Mesendoderm (in vitro differentiated cells): ENCODE results near the gene PIGQ.
A peak's percentile ranks its signal among the peaks of the same experiment; 100 is the strongest.

ENCODE experiments used
- DNase-seq: peaks from one replicate; pipeline ENCODE4 v3.0.0; 2013
- H2AK5ac ChIP-seq: 2 replicates; pipeline ENCODE4 v1.6.1; 2013; ENCODE audit warnings: low read length, inconsistent platforms
- H2BK120ac ChIP-seq: 2 replicates; pipeline ENCODE4 v1.6.1; 2013; ENCODE audit warnings: low read depth, mild to moderate bottlenecking, low read length, moderate library complexity, mixed read lengths
- H2BK15ac ChIP-seq: replicated peaks from 2 replicates; pipeline ENCODE4 v1.6.1; 2013; ENCODE audit warnings: low read depth, mild to moderate bottlenecking, moderate library complexity
- H2BK5ac ChIP-seq: 2 replicates; pipeline ENCODE4 v1.6.1; 2013; ENCODE audit warnings: low read length, inconsistent platforms
- H3K18ac ChIP-seq: 2 replicates; pipeline ENCODE4 v1.6.1; 2013; ENCODE audit warnings: mild to moderate bottlenecking, low read length, mixed read lengths
- H3K23ac ChIP-seq: one replicate; pipeline ENCODE4 v1.6.1; 2013; ENCODE audit warnings: low read length
- H3K27ac ChIP-seq: 2 replicates; pipeline ENCODE4 v1.5.1; 2013; ENCODE audit warnings: low read depth, mild to moderate bottlenecking, inconsistent platforms, low read length, moderate library complexity
- H3K27me3 ChIP-seq: 2 replicates; pipeline ENCODE4 v1.6.1; 2013; ENCODE audit warnings: low read length, control low read depth, mild to moderate bottlenecking, inconsistent platforms; ENCODE audit not compliant: insufficient read depth, poor library complexity
- H3K36me3 ChIP-seq: 2 replicates; pipeline ENCODE4 v1.6.1; 2013; ENCODE audit warnings: low read length, inconsistent platforms; ENCODE audit not compliant: control insufficient read depth, insufficient read depth
- H3K4ac ChIP-seq: one replicate; pipeline ENCODE4 v1.6.1; 2013; ENCODE audit warnings: low read depth, mild to moderate bottlenecking, low read length, moderate library complexity
- H3K4me1 ChIP-seq: 2 replicates; pipeline ENCODE4 v1.6.1; 2013; ENCODE audit warnings: low read depth, low read length, inconsistent platforms; ENCODE audit not compliant: control insufficient read depth
- H3K4me2 ChIP-seq: 2 replicates; pipeline ENCODE4 v1.6.1; 2013; ENCODE audit warnings: low read length
- H3K4me3 ChIP-seq: 2 replicates; pipeline ENCODE4 v1.5.1; 2013; ENCODE audit warnings: mild to moderate bottlenecking, low read length
- H3K56ac ChIP-seq: one replicate; pipeline ENCODE4 v1.6.1; 2013; ENCODE audit warnings: low read length
- H3K79me1 ChIP-seq: 2 replicates; pipeline ENCODE4 v1.6.1; 2013; ENCODE audit warnings: low read length, inconsistent platforms
- H3K79me2 ChIP-seq: 2 replicates; pipeline ENCODE4 v1.6.1; 2013; ENCODE audit warnings: mild to moderate bottlenecking, low read length; ENCODE audit not compliant: control insufficient read depth, insufficient read depth
- H3K9ac ChIP-seq: 2 replicates; pipeline ENCODE4 v1.6.1; 2013; ENCODE audit warnings: low read length, inconsistent platforms
- H4K5ac ChIP-seq: one replicate; pipeline ENCODE4 v1.6.1; 2013; ENCODE audit warnings: low read length
- H4K8ac ChIP-seq: one replicate; pipeline ENCODE4 v1.6.1; 2013; ENCODE audit warnings: low read depth, mild to moderate bottlenecking, control low read depth, low read length, moderate library complexity
- WGBS: extraction: QIAGEN DNeasy Blood & Tissue Kit; methylation state at CpG from one replicate; pipeline ENCODE4 v1.1.7; 2013; ENCODE audit warnings: low lambda C conversion rate, missing lambda C conversion rate; ENCODE audit not compliant: insufficient coverage; ENCODE audit errors: extremely low coverage; 5-methylcytosine and 5-hydroxymethylcytosine counted together

Gene PIGQ

DNA sequence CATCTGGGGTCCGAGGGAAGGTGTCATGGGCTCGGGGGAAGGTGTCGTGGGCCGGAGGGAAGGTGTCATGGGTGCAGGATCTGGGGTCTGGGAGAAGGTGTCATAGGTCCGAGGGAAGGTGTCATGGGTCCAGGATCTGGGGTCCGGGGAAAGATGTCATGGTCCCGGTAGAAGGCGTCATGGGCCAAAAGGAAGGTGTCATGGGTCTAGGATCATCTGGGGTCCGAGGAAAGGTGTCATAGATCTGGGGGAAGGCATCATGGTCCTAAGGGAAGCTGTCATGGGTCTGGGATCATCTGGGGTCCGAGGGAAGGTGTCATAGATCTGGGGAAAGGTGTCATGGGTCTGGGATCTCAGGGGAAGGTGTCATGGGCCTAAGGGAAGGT lies 21.0 kb downstream of the PIGQ start:
- H3K36me3 ChIP-seq = no peaks in the 10 kb centered on the region
- peak overlapping the region; percentile 87 for H3K4me2 ChIP-seq
- peak overlapping the region; percentile 66 for H3K23ac ChIP-seq
- H2AK5ac ChIP-seq = no peak overlapping the region
- no peak overlapping the region for H4K8ac ChIP-seq
- H3K4ac ChIP-seq = no peak overlapping the region
- H3K4me3 ChIP-seq = no peak overlapping the region
- peak overlapping the region; percentile 90 for H3K9ac ChIP-seq
- H3K79me2 ChIP-seq = peaks cover 12% of the 10 kb centered on the region
- H3K56ac ChIP-seq = peak overlapping the region; percentile 95
- H4K5ac ChIP-seq = no peak overlapping the region
- H3K4me1 ChIP-seq = peaks cover 3% of the 10 kb centered on the region
- H2BK5ac ChIP-seq = no peak overlapping the region
- WGBS = no CpG with 5 or more reads among the region's 10 CpGs
- H2BK120ac ChIP-seq = no peak overlapping the region
- H2BK15ac ChIP-seq = no peak overlapping the region
- H3K27ac ChIP-seq = no peak overlapping the region
- H3K79me1 ChIP-seq = peaks cover 18% of the 10 kb centered on the region
- no peak for DNase-seq
- H3K18ac ChIP-seq = no peak overlapping the region
- H3K27me3 ChIP-seq = no peaks in the 10 kb centered on the region

DNA sequence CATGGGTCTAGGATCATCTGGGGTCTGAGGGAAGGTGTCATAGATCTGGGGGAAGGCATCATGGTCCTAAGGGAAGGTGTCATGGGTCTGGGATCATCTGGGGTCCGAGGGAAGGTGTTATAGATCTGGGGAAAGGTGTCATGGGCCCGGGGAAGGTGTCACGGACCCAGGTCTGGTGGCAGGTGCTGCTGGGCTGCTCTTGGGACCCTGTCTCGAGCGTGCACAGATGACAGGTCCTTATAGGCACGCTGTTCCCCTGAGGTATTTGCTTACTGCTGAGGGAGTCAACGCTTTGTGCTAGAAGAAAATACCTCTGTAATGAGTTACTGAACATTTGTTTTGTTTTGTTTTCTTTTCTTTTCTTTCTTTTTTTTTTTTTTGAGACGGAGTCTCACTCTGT lies 21.5 kb downstream of the PIGQ start:
- H3K79me1 ChIP-seq = peaks cover 19% of the 10 kb centered on the region
- H3K4me3 ChIP-seq = no peak overlapping the region
- H2AK5ac ChIP-seq = no peak overlapping the region
- no peak overlapping the region for H4K5ac ChIP-seq
- H3K4ac ChIP-seq = no peak overlapping the region
- H3K23ac ChIP-seq = no peak overlapping the region
- no peak overlapping the region for H3K4me2 ChIP-seq
- H3K18ac ChIP-seq = no peak overlapping the region
- peaks cover 12% of the 10 kb centered on the region for H3K79me2 ChIP-seq
- H2BK120ac ChIP-seq = no peak overlapping the region
- no peak for DNase-seq
- H4K8ac ChIP-seq = no peak overlapping the region
- no peak overlapping the region for H3K9ac ChIP-seq
- no CpG with 5 or more reads among the region's 8 CpGs for WGBS
- no peak overlapping the region for H2BK15ac ChIP-seq
- H3K27me3 ChIP-seq = no peaks in the 10 kb centered on the region
- no peaks in the 10 kb centered on the region for H3K36me3 ChIP-seq
- H2BK5ac ChIP-seq = no peak overlapping the region
- peaks cover 3% of the 10 kb centered on the region for H3K4me1 ChIP-seq
- no peak overlapping the region for H3K27ac ChIP-seq
- H3K56ac ChIP-seq = no peak overlapping the region

DNA sequence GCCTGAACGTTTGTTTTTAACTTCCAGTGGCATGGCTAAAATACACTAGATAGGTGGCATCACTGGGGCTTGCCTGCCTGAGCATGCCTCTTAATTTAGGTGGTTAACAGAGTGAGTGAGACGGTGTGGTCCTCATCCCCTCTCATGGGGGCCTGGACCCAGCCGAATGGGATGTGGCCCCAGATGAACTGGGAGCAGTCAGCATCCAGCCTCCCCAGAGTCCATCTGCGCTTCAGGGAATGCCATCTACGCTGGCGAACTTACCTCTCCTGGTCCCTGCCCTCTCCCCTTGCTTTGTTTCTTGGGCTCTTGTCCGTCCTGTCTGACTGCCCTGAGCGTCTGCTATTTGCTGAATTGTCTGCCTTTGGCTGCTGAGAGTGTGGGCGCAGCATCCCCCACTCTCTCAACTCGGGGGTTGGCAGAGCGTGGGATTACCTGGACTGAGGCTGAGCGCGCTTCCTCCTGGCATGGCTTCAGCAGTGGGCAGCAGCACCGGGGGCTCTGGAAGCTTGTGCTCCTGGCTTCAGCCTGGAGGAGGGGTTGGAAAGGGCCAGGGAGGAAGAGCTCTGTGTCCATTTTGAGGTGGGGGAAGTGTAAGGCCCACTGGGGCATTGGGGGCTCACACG lies 22.2 kb downstream of the PIGQ start:
- Histone ChIP-seq H2AK5ac (no peak overlapping the region), H3K18ac (no peak overlapping the region), H3K9ac (no peak overlapping the region), H3K27ac (no peak overlapping the region), H3K4me2 (no peak overlapping the region), H2BK15ac (no peak overlapping the region), H4K8ac (no peak overlapping the region), H3K4ac (no peak overlapping the region), H3K56ac (no peak overlapping the region), H3K36me3 (no peaks in the 10 kb centered on the region), H3K4me3 (no peak overlapping the region), H3K27me3 (no peaks in the 10 kb centered on the region), H2BK5ac (no peak overlapping the region), H3K4me1 (peaks cover 3% of the 10 kb centered on the region), H3K79me1 (peaks cover 23% of the 10 kb centered on the region), H3K79me2 (peaks cover 12% of the 10 kb centered on the region), H2BK120ac (no peak overlapping the region), H3K23ac (no peak overlapping the region), H4K5ac (no peak overlapping the region)
- no peak for DNase-seq
- WGBS = no CpG with 5 or more reads among the region's 15 CpGs

DNA sequence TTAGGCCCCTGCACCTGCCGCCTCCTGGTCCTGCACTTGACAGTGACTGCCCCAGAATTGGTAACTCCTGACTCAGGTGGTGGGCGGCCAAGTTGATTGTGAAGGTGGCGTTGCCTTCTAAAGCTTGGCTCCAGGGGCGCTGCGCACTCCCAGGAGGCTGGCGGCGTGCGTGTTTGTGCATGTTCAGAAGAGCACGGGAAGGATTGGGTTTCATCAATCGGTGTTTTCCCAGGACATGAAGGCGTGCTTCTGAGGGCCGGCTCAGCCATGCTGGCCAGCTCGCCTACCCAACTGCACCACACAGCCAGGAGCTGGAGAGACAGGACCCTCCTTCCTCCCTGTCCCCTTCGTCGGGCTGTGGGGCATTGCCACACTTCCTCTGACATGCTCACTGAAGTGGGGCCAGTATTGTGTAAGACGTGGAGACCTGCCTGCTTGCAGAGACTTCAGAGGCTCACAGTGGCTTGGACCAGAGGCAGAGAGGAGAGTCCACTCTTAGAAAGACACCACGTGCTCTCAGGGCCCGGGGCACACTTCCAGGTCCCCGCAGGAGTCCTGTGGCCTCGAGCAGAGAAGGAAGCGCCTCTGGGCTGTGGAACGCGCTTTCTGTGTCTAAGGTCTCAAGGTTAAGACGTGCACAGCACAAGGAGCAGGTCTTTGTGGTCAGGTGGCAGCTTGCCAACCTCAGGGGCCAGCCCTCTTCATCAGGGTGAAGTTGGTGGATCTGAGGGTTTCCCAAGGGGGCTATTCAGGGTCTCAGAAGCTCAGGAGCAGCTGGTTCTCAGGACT lies 22.9 kb downstream of the PIGQ start:
- Histone ChIP-seq H3K4me2 (no peak overlapping the region), H4K8ac (no peak overlapping the region), H3K23ac (peak overlapping the region; percentile 24), H3K4me3 (no peak overlapping the region), H3K27ac (no peak overlapping the region), H2BK120ac (no peak overlapping the region), H3K4me1 (peaks cover 3% of the 10 kb centered on the region), H3K27me3 (no peaks in the 10 kb centered on the region), H3K18ac (no peak overlapping the region), H3K9ac (no peak overlapping the region), H3K36me3 (no peaks in the 10 kb centered on the region), H3K4ac (no peak overlapping the region), H2BK15ac (no peak overlapping the region), H2BK5ac (no peak overlapping the region), H3K79me2 (peaks cover 12% of the 10 kb centered on the region), H3K79me1 (peaks cover 23% of the 10 kb centered on the region), H3K56ac (no peak overlapping the region), H2AK5ac (no peak overlapping the region), H4K5ac (no peak overlapping the region)
- DNase-seq = no peak
- no CpG with 5 or more reads among the region's 24 CpGs for whole genome bisulfite sequencing

DNA sequence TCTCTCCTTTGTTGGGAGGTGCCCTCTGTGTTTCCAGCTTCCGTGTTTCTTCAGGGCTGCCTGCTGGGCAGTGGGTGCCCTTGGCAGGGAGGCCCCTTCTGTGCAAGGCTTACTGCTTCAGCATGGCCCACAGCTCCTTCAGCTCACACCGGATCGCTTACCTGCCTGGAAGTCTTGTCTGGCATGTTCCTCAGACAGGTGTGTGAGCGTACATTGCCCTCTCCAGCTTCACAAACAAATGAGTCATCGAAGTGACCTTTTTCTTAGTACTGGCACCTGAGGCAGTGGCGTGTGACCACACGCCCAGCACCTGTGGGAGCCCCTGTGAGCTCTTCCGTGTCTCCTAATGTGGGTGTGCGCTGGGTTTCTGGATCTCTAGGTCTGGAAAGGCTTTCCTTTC lies 23.6 kb downstream of the PIGQ start:
- no peak overlapping the region for H3K4ac ChIP-seq
- no peaks in the 10 kb centered on the region for H3K27me3 ChIP-seq
- no CpG with 5 or more reads among the region's 9 CpGs for WGBS
- DNase-seq = no peak
- no peak overlapping the region for H2AK5ac ChIP-seq
- no peak overlapping the region for H2BK15ac ChIP-seq
- peaks cover 8% of the 10 kb centered on the region for H3K79me2 ChIP-seq
- H2BK120ac ChIP-seq = no peak overlapping the region
- no peak overlapping the region for H4K8ac ChIP-seq
- H3K23ac ChIP-seq = no peak overlapping the region
- H3K56ac ChIP-seq = no peak overlapping the region
- no peak overlapping the region for H3K4me3 ChIP-seq
- H3K27ac ChIP-seq = no peak overlapping the region
- H3K9ac ChIP-seq = no peak overlapping the region
- H2BK5ac ChIP-seq = no peak overlapping the region
- no peak overlapping the region for H3K18ac ChIP-seq
- no peak overlapping the region for H4K5ac ChIP-seq
- no peaks in the 10 kb centered on the region for H3K36me3 ChIP-seq
- peaks cover 21% of the 10 kb centered on the region for H3K79me1 ChIP-seq
- peaks cover 3% of the 10 kb centered on the region for H3K4me1 ChIP-seq
- H3K4me2 ChIP-seq = no peak overlapping the region
